GM18858 (cell line): ENCODE measurements around the gene ZNF140.

Experiments
- ATAC-seq: cut with Tn5 transposase; IDR thresholded peaks from one replicate; pipeline ENCODE4 v1.9.1; 2021; ENCODE audit not compliant: unreplicated experiment

Gene ZNF140

GRCh38 chr12:133130038-133130807, 49.5 kb downstream of the ZNF140 start, which contains the start of the genes ZNF10 and ZNF891:
ZNF10 (plus strand) TSS chr12:133130627; CDS start chr12:133144493, 13,866 bp downstream.
ZNF891 (minus strand) TSS chr12:133130274; CDS start chr12:133121918, 8,356 bp downstream.
- ATAC-seq = peak; percentile 92

GRCh38 chr12:133130808-133131128, 50.0 kb downstream of the ZNF140 start:
- ATAC-seq = no peak

- ATAC-seq = no peak
These were observed 55.0 kb downstream of the ZNF140 start for GRCh38 chr12:133135747-133136146.

GRCh38 chr12:133145981-133146380, 65.3 kb downstream of the ZNF140 start:
- no peak for ATAC-seq

GRCh38 chr12:133156125-133156690, 75.5 kb downstream of the ZNF140 start:
- no peak for ATAC-seq
